NCI-H1105 (cell line): ENCODE results near the gene FRAS1.
"Not testable (repeated sequence)": the region's sequence is repeated elsewhere in the genome, so short reads cannot be mapped to it uniquely, and the experiment has no call there.

ENCODE experiments used
- DNase-seq: peaks from one replicate; lab custom pipeline; 2025; lab: John Stamatoyannopoulos, UW

Gene FRAS1

DNA sequence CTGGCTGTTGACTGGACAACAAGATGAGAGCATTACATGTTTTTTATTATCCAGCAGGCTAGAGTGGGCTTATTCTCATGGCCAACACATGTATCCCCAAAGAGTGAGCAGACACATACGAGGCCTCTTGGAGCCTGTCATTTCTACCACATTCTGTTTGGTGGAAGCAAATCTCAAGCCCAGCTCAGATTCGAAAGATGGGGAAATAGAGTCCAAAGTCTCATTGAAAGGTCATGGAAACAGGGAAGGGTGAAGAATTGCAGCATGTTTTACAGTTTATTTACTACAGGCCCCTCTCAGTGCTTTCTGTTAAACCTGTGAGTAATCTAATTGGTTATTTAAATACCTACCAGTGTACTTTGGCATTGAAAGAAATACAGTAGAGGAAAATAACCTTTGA is 108.6 kb downstream of the FRAS1 start:
- DNase-seq: no peak

DNA sequence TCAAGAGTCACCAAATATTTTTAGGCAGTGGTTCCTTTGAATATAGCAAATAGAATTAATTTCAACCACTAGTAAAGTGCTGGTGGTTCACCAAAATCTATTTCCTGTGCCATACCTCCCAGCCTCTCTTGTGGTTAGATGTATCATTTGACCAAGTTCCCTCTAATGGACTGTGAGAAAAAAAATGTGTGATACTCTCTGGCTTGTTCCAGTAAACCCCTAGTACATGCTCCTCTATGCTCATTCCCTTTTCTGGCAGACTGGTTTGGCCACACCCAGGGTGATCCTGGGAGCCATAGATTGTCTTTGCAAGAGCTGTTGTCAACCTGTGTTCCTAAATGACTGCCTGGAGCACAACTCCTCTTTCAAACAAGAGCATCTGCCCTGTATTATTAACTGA is 109.5 kb downstream of the FRAS1 start:
- DNase-seq: no peak

DNA sequence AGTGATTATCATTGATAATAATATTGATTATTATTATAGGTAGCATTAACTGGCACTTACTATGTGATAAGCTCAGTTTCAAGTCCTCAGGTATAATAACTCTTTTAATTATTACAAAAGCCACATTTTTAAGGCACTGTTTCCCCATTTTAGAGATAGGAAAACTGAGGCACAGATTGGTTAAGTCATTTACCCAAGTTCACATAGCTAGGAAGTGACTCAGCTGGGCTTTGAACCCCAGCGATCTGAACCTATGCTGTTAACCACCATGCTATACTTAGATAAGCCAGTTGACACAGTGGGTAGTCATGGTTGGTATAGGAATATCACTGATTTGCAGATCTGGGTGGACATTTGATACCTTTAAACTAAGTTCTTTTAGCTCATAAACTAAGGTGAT is 110.4 kb downstream of the FRAS1 start:
- no peak for DNase-seq

DNA sequence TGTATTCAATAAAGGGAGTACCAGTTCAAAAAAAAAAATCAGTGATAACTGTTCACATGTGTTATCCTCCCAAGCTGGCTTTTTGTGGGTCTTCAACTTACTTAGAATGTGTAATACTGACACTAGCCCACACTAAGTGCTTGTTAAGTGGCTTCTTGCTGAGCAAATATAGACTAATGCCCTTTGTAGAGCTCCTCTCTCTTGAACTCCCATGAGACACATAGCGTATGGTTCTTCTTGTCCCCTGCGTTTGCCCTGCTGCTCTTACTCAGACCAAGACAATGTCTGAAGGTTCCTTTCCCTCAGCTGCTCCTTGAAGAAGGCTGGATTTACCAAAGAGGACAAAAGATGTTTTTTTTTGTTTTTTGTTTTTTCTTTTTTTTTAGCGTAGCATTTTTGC is 110.9 kb downstream of the FRAS1 start:
- DNase-seq: no peak

DNA sequence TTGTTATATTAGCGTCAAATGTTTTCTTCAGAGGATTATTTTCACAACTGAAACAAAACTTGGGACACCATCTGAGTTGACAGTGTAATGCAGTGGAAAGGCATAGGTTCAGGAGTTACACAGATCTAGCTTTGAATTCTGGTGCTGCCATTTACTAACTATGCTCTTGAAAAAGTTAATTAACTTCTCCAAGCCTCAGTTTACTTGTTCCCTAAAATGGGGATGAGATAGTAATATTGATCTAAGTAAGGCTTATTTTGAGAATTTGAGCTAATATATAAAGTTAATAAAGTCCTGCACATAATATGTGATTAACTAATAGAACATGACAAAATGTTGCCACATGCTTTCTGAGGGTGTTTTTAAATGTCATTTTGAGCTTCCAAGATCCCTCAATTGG is 112.6 kb downstream of the FRAS1 start:
- no peak for DNase-seq

DNA sequence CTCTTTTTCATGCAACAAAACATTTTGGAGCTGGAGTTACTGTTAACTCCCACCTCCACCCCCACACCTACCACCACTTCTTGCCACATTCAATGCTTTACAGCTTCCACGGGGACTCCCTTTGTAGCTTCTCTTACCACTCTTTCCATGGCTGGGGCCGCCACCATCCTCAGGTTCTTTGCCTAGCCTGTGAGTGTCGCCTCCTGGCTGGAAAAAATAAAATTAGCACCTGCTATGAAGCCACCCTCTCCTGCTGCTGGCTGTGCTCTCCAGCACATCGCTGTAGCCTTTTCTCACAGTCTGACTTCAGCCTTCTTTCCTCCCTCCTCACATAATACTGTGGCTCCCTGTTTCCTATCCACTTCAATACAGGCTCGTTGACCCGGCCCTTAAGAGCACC is 114.4 kb downstream of the FRAS1 start:
- no peak for DNase-seq

DNA sequence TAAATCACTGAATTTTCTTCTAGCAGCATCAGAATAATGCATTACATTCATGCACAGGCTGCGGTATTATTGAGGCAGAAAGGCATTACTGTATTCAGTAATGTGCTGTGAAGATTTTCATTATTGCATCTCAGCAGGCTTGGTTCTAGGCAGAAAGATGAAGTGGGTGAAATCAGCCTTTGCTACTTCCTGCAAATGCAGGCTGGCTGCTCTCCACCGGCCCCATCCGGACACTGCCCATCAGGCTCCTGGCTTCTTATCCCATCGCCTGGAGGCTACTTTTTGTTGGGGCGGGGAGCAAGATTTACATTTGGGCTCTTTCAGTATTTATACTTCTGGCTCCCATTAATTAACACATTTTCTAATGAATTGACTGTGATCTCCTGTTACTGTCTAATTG is 117.8 kb downstream of the FRAS1 start:
- no peak for DNase-seq

DNA sequence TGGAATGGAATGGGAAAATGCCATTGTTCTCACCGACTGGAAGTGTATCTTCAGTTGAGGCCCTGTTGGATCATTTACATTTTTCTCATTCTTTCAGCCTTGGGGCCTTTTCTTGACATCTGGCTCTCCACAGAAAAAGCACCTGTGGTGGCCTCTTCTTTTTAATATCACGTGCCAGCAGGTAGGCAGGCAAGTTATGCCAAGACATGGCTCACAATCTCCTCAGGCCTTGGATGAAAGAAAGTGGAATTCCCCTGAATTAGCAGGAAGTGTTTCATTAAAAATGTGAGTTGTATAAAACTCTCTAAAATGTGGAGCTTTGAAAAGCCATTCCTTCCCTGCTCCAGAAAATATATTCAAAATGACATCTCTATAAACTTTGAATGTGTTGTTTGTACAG is 122.1 kb downstream of the FRAS1 start:
- no peak for DNase-seq

DNA sequence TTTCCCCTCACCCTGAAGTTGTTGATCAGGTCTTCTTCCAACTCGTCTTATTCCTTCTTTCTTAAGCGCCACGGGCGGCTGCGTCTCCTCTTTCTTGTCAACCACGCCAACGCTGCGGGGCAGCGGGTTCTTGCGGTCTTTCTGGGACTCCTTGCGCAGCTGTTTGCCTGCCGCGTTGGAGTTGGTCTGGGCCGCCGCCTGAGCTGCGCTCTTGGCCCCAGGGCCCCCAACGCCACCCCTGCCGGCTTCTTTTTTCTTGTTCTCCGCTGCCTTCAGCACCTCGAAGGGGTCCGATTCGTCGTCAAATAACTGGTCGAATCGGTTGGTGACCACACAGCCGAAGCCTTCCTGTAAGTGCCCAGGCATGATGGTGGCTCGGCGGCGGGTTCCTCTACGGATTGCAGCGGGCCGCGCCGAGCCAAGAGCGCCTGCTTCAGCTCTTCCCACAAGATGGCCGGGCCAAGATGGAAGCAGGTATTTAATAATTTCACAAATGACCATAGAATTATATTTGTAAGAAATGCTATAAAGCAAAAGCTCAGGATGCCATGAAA is 124.6 kb downstream of the FRAS1 start:
- DNase-seq: not testable (repeated sequence)

DNA sequence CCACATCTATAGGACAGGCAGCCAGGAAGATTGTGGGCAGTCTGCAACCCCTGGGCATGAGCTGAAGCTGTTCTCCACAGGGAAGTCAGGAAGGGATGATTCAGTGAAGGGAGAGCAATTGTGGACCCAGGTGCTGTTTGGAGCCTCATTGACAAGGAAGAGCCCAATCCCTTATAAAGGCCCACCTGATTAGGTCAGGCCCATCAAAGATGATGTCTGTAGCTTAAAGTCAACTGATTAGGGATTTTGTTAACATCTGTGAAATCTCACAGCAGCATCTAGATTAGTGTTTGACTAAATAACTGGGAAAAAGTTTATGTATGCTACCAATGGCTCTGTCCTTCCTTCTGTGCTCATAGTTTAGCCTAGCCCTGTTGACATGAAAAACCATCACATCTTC is 127.5 kb downstream of the FRAS1 start:
- DNase-seq: no peak

DNA sequence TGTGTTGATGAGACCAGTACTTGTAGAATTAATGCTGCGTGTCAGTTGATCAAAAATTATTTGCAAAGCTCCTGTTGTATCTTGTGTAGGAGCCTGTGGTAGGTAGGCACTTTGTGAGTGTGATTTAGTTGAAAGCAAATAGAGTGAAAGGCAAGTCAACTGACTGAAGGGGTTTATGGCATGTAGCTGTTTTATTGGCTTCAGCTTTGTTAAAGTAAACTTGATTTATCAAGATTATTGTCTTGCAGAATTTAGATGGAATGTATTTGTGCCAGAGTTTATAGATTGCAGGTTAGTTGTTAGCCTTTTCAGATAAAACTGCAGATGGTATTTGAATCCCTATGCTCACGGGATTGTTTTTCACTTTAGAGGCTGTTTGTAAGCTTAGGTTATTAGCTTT is 128.0 kb downstream of the FRAS1 start:
- no peak for DNase-seq

DNA sequence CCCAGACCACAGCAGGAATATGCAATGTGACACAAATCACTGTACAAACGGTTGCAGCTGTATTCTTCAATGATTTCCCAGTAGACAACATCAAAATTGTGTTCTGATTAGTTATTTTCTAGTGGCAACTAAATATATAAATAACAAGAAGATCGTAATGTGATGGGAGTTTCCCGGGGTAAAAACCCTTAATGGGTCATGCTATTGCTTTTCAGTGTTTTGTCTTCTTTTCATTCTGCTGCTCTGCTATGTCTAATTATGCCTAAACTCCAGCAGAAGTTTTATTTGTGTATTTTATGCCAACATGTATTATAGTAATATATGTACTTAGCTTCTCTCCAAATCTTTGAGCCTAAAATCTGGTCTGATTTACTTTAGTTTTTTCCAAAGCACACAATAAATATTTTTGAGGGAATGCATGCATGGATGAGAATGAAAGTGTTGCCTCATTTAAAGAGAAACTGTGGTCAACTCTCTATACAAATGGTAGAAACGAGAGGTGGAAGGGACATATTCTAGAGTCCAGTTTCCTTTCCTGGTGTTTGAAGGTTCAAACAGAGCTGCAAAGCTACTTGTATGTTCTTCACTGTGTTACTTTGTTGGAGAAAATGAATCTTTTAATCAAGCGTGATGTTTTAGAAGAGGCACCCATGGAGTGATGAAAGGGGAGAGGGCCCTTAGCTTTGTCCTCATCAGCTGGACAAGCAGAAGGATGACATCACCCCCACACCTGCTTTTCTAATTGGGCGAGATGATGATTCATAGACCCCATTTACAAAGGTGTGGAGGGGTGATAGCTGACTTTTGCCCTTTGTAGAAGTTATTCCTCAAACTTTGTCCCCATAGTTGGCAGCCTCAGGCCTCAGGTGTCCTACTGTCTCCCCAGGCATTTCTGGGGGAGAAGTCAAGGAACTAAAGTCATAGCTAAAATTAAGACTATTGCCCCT is 129.7 kb downstream of the FRAS1 start:
- DNase-seq: no peak

DNA sequence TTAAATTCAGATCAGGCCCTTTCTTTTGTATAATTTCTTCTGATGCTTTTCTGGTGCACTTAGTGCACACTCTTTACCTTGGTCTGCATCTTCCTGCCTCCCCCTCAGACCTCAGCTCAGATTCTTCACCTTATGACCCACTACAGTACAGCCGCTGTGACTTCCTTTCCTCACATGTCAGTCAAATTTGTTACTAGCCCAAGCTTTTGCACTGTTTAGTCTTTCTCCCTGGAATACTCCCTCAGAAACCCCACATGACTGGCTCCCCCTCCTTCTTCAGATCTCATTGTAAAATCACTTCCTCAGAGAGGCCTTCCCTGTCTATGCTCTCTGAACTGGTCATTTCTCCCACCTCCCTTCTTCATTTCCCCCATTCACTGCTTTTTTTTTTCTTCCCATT is 132.9 kb downstream of the FRAS1 start:
- no peak for DNase-seq

DNA sequence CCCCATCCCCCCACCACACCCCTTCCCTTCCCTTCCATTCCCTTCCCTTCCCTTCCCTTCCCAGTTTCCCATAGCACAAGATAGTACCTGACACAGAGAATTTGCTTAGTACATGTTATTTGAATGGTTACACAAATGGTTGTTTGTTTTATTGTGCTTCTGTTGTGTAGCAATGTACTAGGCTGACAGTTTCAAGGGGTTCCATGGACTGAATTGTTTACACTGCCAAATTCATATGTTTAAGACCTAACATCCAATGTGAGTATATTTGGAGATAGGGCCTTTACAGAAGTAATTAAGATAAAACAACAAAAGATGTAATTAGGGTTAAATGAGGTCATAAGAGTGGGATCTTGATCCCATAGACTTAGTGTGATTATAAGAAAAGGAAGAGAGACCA is 133.5 kb downstream of the FRAS1 start:
- no peak for DNase-seq

DNA sequence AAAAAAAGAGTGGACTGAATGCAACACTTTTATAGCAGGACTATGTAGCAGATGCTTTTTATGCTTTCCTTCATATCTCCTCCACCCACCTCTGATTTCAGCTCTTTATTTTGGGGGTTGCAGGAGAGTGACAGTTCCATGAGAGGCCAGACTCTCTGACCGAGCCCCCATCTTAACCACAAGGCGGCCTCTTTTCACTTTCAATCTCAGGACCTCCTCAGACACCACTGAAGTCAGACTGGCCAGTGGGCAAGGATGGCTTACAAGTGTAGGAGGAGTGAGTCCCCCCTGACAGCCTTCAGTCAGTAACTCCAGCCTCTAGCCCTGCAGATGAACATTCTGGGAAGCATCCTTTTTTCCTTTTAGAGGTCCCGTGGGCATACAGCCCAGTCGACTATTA is 140.8 kb downstream of the FRAS1 start:
- DNase-seq: no peak

DNA sequence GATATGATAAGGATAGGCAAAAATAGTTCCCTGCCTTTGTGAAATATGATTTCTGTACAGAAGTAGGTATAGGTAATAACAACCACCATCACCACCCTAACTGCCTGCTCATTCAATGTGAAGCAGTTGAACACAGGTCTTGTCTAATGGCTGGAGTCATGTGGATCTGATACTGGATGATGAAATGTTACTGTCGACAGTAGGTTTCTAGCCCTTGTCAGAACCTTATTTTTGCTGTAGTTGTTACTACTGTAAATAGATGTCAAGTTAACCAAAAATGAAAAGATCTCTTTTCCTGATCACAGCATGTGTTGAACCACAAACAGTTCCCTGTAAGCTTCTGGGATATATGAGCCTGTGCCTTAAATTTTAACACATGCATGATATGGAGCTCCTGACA is 142.9 kb downstream of the FRAS1 start:
- DNase-seq: no peak

DNA sequence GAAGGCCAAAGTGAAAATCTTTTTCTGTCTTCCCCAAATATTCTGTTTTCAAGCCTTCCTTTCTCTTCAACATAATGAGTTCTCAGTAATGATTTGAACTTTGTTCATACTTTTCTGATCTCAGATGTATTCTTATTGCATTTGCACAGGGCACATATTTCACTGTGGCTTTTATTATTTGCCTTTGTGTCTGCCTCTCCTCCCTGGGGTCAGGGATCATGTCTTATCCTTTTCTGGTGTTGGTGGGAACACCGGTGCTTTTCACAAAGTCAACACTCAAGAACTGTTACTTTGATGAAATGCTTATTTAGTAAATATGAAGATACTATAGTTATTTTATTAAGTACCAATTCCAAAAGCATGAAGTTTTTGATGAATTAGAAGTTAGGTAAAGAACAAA is 143.8 kb downstream of the FRAS1 start:
- DNase-seq: no peak

DNA sequence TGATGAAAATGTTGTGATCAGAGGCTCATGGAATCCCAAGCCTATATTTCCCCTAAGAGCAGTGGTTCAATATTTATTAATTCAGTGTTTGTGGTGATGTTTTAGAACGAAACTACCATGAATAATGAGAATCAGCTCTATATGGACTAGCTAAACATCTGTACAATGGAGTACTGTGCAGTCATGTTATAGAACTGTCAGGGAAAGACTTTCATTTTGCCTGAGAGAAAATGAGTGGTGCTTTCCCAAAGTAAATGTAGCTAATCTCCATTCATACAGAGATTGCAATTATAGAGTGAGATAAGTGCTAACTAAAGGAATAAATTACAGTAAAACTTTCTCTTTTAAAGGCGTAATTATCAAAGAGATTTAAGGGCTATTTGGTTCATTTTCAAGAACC is 147.1 kb downstream of the FRAS1 start:
- no peak for DNase-seq

DNA sequence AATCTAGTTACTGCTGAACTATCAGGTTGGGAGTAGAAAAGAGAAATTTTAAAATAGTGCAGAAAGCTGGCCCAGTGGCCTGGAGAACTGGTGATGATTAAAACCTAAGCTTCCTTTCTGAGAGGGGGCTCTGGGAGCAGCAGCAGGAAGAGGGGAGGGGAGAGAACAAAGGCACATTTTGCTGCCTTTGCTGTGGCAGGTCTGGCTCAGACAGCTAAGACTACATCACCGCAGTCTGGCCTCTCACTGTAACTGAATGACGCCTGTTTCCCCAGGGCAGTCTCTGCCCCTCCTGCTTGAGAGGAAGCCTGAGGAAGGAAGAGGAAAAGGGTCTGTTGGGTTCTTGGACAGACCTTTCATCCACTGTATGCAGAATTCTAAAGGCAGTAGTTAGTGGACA is 148.5 kb downstream of the FRAS1 start:
- no peak for DNase-seq

DNA sequence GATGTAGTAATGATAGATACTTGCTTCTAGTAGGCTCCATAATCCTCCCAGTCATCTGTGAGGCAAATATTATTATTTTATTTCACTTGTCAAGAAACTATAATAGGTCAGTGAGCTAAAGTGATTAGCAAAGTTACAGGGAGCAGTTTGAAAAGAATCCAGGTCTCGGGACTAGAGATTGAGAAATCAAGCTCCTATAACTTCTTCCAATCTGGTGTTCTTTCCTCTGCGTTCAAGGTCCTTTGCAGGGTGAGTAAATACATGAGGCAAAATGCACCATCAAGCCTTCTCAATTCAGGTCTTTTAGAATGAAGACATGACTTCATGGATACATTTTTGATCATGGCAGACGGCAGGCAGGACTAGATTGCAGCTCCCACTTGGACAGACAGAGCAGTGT is 150.4 kb downstream of the FRAS1 start:
- no peak for DNase-seq

DNA sequence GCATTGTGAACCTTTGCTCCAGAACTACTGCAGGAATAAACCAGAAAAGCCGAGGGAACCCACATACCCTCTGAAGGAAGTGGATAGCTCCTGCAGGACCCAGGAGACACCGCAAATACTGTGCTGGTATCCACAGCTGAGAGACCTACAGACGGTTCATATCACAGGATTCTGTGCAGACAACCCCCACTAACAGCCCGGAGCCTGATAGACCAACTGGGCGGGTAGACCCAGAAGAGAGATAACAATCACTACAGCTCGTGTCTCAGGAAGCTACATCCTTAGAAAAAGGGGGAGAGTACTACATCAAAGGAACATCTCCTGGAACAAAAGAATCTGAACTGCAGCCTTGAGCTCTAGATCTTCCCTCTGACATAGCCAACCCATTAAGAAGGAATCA is 150.8 kb downstream of the FRAS1 start:
- DNase-seq: no peak

DNA sequence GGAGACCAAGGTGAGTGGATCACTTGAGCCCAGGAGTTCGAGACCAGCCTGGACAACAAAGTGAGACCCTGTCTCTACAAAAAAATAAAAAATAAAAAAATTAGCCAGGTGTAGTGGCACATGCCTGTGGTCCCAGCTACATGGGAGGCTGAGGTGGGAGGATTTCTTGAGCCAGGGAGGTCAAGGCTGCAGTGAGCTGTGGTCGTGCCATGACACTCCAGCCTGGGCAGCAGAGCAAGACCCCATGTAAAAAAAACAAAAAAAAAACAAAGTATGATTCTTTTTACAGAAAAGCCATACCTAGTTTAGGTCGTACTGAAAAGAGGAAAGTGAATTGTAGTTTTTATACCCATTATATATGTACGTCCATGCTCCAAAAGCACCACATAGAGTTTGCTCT is 151.8 kb downstream of the FRAS1 start:
- DNase-seq: not testable (repeated sequence)

DNA sequence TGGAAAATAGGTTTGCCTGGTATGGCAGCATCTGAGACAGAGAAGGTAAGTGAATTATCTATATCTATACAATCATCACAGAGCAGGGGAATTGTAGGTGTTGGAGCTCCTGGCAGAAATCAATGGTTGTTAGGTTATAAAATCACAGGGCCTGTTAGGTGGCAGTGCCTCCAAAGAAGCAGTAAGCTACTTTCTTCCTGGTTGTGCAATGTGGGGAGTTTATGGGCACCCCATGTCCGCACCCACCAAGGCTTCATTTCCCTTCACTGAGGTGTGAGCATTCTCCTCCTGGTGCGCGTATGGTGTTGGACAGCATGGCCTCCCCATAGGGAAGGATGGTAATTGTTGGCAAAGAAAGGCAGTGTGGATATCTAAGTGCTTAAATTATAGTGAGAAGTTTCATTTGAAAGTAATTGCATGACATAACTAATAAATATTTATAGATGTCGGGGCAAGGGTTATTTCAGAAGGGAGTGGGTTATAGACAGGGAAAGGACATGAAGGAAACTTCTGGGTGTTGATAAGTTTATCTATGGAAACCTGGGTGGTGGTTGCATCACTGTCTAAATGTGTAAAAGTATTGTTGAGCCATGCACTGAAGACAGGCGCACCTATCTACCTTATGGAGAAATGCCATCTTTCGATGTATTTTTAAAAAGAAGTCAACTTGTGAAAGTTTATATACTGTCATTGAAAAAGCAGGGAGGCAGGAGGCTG is 153.7 kb downstream of the FRAS1 start:
- DNase-seq: no peak
